Right lobe of liver (tissue), 6 donors: ENCODE measurements around the gene UXS1. TPM values are rescaled to one million over a fixed set of nuclear protein-coding genes. Genes with fewer than 3 reads are reported as not detected.

Experiments
- ATAC-seq, 4 donors: fragments of 200-7000 bp; cut with Tn5 transposase; one replicate each; pipeline ENCODE4 v1.9.1; 2020; ENCODE audit warnings: mild to moderate bottlenecking in 4 of 4, moderate library complexity in 4 of 4
- DNase-seq, 3 donors: peaks; one replicate each; pipeline ENCODE4 v3.0.0-alpha.2; 2020
- H3K27ac ChIP-seq, 3 donors: fragments of 200-600 bp; one replicate each; pipeline ENCODE4 v1.8.0; 2022
- H3K27me3 ChIP-seq, 2 donors: fragments of 200-600 bp; one replicate each; pipeline ENCODE4 v1.8.0; 2022
- H3K36me3 ChIP-seq, 4 donors: fragments of 200-600 bp; sonication (generic) in 1 of 4; one replicate each; pipeline versions ENCODE4 v1.5.1 to v1.8.0; 2017 to 2022; ENCODE audit warnings: control low read depth in 1 of 4
- H3K4me1 ChIP-seq, 4 donors: fragments of 200-600 bp; sonication (generic) in 1 of 4; one replicate each; pipeline versions ENCODE4 v1.5.1 to v1.8.0; 2017 to 2022; ENCODE audit warnings: control low read depth in 1 of 4
- H3K4me3 ChIP-seq, 3 donors: fragments of 200-600 bp; one replicate each; pipeline ENCODE4 v1.8.0; 2022
- H3K9me3 ChIP-seq, 4 donors: fragments of 200-600 bp; sonication (generic) in 1 of 4; one replicate each; pipeline versions ENCODE4 v1.5.1 to v1.8.0; 2017 to 2022; ENCODE audit warnings: control low read depth in 1 of 4
- POLR2A ChIP-seq: fragments of 450-650 bp; IDR thresholded peaks from one replicate; pipeline ENCODE4 v1.6.1; 2017; ENCODE audit warnings: antibody characterized with exemption, mild to moderate bottlenecking
- WGBS: methylation state at CpG from one replicate; pipeline ENCODE4 v1.1.6; 2018; ENCODE audit warnings: low coverage, low lambda C conversion rate; ENCODE audit not compliant: insufficient coverage; ENCODE audit errors: missing lambda C conversion rate; 5-methylcytosine and 5-hydroxymethylcytosine counted together
- intact Hi-C, 2 donors: fragments of 100-400 bp; cut with DNase I; formaldehyde crosslinking; loops; one replicate each; pipeline versions ENCODE4 v1.11.2 to v1.14.1; 2022
- total RNA-seq, 6 experiments: library from RNA; depleted of rRNA in 2 of 6; stranded (reverse); fragments of >200 nt in 2 of 6; fragmentation: NEBNext Ultra II Directional in 3 of 6; extraction: Animal tissue kit (Norgen Biotek cat#: 25700) in 3 of 6; gene quantifications; one replicate each; pipeline versions ENCODE4 v1.1.0 to v1.2.4, GENCODE V29; 2016 to 2023
- TF ChIP-seq, protein P1 (sequence below), 4 donors: fragments of 200-600 bp in 3 of 4; fragments of 450-650 bp in 1 of 4; IDR thresholded peaks; one replicate each; pipeline versions ENCODE4 v1.5.1 to v1.8.0; 2016 to 2022; ENCODE audit warnings: antibody characterized with exemption in 4 of 4, mild to moderate bottlenecking in 2 of 4
- donor health status: DM: no; HTN: yes; CAD: no.
- donor health status: DM: no; HTN: no; CAD: no.
- donor health status: DM: no; HTN: no; CAD: no.
- donor health status: DM: no; HTN: yes; CAD: no.
- donor health status: DM: no; HTN: yes; CAD: no.

UXS1 gene
- total RNA-seq, 6 experiments from 2014 or later, result 8.2 to 56.2 (median 14.0) TPM

GRCh38 chr2:106165029-106165428 lies 29.1 kb downstream of the UXS1 start:
- H3K36me3 ChIP-seq, result no peaks in the 10 kb centered on the region
- no peaks in the 10 kb centered on the region for H3K9me3 ChIP-seq
- H3K27me3 ChIP-seq, result no peaks in the 10 kb centered on the region
- H3K27ac ChIP-seq, result no peak overlapping the region
- H3K4me3 ChIP-seq, result no peak overlapping the region
- 70% methylated on average over 2 of the region's 3 CpGs for WGBS
- intact Hi-C loops, result no loop called here
- H3K4me1 ChIP-seq, result no peaks in the 10 kb centered on the region
- TF ChIP-seq POLR2A, result no peak
- TF ChIP-seq, protein P1, sequence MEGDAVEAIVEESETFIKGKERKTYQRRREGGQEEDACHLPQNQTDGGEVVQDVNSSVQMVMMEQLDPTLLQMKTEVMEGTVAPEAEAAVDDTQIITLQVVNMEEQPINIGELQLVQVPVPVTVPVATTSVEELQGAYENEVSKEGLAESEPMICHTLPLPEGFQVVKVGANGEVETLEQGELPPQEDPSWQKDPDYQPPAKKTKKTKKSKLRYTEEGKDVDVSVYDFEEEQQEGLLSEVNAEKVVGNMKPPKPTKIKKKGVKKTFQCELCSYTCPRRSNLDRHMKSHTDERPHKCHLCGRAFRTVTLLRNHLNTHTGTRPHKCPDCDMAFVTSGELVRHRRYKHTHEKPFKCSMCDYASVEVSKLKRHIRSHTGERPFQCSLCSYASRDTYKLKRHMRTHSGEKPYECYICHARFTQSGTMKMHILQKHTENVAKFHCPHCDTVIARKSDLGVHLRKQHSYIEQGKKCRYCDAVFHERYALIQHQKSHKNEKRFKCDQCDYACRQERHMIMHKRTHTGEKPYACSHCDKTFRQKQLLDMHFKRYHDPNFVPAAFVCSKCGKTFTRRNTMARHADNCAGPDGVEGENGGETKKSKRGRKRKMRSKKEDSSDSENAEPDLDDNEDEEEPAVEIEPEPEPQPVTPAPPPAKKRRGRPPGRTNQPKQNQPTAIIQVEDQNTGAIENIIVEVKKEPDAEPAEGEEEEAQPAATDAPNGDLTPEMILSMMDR (IDR thresholded peaks at IDR 0.05), result no peak
- ATAC-seq, result no peak
- DNase-seq, result no peak

- no peaks in the 10 kb centered on the region for H3K27me3 ChIP-seq
- no peaks in the 10 kb centered on the region for H3K36me3 ChIP-seq
- intact Hi-C loops, result no loop called here
- 62% methylated on average over 5 of the region's 6 CpGs for WGBS
- no peak for DNase-seq
- no peak overlapping the region for H3K4me3 ChIP-seq
- no peak overlapping the region for H3K27ac ChIP-seq
- no peaks in the 10 kb centered on the region for H3K9me3 ChIP-seq
- no peak for TF ChIP-seq POLR2A
- TF ChIP-seq, protein P1 (IDR thresholded peaks at IDR 0.05), result no peak
- no peaks in the 10 kb centered on the region for H3K4me1 ChIP-seq
- ATAC-seq, result no peak
Measured at GRCh38 chr2:106163948-106164545, 30.1 kb downstream of the UXS1 start.

DNA sequence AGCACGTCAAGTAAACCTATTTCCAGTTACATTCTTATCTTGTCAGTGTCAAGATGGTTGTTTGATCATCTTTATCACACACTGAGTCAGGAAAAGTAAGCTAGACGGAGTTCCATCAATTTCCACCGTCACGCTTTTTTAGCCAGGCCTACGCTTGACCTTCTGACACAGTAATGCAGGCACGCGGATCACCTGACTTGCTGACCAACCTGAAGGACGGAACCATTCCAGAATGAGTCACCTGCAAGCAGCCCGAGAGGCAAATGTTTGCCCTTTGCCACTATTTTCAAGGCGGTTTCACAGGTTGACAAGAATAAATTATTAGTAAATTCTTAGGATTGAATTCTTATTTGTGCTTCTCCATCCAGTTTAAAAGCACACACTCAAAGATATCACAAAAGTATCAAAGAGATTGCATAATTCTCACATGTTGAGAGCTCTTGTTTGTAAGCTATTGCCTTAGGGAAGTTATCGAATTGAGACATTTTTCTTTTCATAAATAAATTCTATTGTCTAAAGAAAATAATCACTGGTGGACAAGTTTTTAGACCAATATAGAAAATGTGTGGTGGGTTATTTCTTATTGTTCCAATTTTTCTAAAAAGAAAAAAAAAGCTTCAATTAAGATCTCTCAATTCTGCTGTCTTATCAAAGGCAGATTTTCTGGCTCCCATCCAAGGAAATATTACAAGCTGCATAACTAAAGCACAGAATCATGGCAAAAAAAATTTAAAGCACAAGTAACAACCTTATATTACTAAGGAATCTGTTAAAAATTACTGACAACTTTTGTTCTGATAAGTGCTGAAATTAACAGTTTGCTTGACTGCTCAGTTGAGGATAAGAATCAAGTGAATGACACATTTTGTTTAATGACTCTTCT lies 31.9 kb downstream of the UXS1 start:
- Histone ChIP-seq H3K9me3 (no peaks in the 10 kb centered on the region), H3K4me3 (no peak overlapping the region), H3K4me1 (no peaks in the 10 kb centered on the region), H3K27ac (no peak overlapping the region), H3K36me3 (peaks cover 0 to 3% (median 0%) of the 10 kb centered on the region in 4 donors), H3K27me3 (no peaks in the 10 kb centered on the region)
- DNase-seq, result no peak
- ATAC-seq, result no peak
- intact Hi-C loops, result no loop called here
- TF ChIP-seq, protein P1 (IDR thresholded peaks at IDR 0.05), result no peak
- no peak for TF ChIP-seq POLR2A
- WGBS, result 89% methylated on average over 11 of the region's 11 CpGs

DNA sequence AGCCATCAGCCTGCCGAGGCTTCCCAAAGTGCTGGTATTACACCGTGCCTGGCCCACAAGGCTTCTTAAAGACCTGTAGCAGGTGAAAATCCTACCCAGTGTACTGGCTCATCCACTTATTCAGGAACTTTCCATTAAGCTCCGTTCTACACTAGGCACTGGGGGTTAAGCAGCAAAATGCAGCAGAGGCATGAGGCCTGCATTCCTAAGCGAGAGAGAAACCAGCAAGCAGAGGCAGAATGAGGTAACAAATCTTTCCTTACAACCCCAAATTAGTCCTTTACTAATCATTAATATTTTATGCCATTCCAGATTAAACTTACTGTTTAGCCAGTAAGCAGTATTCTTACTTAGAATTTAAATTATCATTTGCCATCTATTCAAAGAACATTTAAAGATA lies 32.8 kb downstream of the UXS1 start:
- TF ChIP-seq POLR2A, result no peak
- TF ChIP-seq, protein P1 (IDR thresholded peaks at IDR 0.05), result no peak
- Histone ChIP-seq H3K9me3 (no peaks in the 10 kb centered on the region), H3K27me3 (no peaks in the 10 kb centered on the region), H3K27ac (no peak overlapping the region), H3K36me3 (peaks cover 0 to 3% (median 0%) of the 10 kb centered on the region in 4 donors), H3K4me1 (no peaks in the 10 kb centered on the region), H3K4me3 (no peak overlapping the region)
- intact Hi-C loops, result no loop called here
- WGBS, result 89% methylated on average over 3 of the region's 4 CpGs
- ATAC-seq (no peak), DNase-seq (no peak)
